ENCODE measurements around the gene GP1BB.

GP1BB gene

GRCh38 chr22:19772422-19772672, 49.0 kb downstream of the GP1BB start:
- Mint-ChIP-seq H3K36me3 (ENCODE audit: low read depth) (no peaks in the 10 kb centered on the region), H3K4me1 (peaks cover 5% of the 10 kb centered on the region)

GRCh38 chr22:19772673-19773469, 49.5 kb downstream of the GP1BB start:
- Mint-ChIP-seq H3K9me3 (no peaks in the 10 kb centered on the region), H3K36me3 (ENCODE audit: low read depth) (no peaks in the 10 kb centered on the region), H3K4me3 (no peak overlapping the region), H3K27me3 (ENCODE audit: low read depth) (peaks cover 81% of the 10 kb centered on the region), H3K27ac (no peak overlapping the region), H3K4me1 (peaks cover 5% of the 10 kb centered on the region)
- no peak for TF ChIP-seq CTCF (IDR thresholded peaks at IDR 0.05; ENCODE audit: unreplicated experiment in 3 of 3)

More at GRCh38 chr22:19772422-19772672, 49.0 kb downstream of the GP1BB start:
- H3K27ac Mint-ChIP-seq: no peak overlapping the region
- peaks cover 83% of the 10 kb centered on the region for H3K27me3 Mint-ChIP-seq (ENCODE audit: low read depth)
- no peak overlapping the region for H3K4me3 Mint-ChIP-seq
- no peaks in the 10 kb centered on the region for H3K9me3 Mint-ChIP-seq
- TF ChIP-seq CTCF (IDR thresholded peaks at IDR 0.05; ENCODE audit: unreplicated experiment in 3 of 3): no peak

GRCh38 chr22:19773470-19774040, 50.2 kb downstream of the GP1BB start:
- no peak overlapping the region for H3K4me3 Mint-ChIP-seq
- H3K27me3 Mint-ChIP-seq (ENCODE audit: low read depth): peaks cover 81% of the 10 kb centered on the region
- no peak overlapping the region for H3K27ac Mint-ChIP-seq
- TF ChIP-seq CTCF (IDR thresholded peaks at IDR 0.05; ENCODE audit: unreplicated experiment in 3 of 3): no peak
- peaks cover 5% of the 10 kb centered on the region for H3K4me1 Mint-ChIP-seq
- H3K9me3 Mint-ChIP-seq: no peaks in the 10 kb centered on the region
- H3K36me3 Mint-ChIP-seq (ENCODE audit: low read depth): no peaks in the 10 kb centered on the region

Measured in nephron (organoid).